A673 (cell line): Measurements from ENCODE around the gene ITGA11. TPM values are rescaled to one million over a fixed set of nuclear protein-coding genes. Genes with fewer than 3 reads are reported as not detected.

Experiments used
- BruUV-seq: library from RNA; stranded (reverse); fragments of 400-500 nt; replicated peaks from 2 replicates; lab custom pipeline; 2021; lab: Mats Ljungman, UMichigan
- CTCF ChIA-PET: fragments of 300-600 bp; sonication (Branson Sonifier 250); formaldehyde crosslinking; loops from one replicate; lab custom pipeline; 2022; ENCODE audit warnings: antibody characterized with exemption; lab: Charles Lee
- POLR2A ChIA-PET: fragments of 300-600 bp; sonication (Branson Sonifier 250); formaldehyde crosslinking; loops from one replicate; lab custom pipeline; 2022; ENCODE audit warnings: antibody characterized with exemption; ENCODE audit not compliant: low non-redundant PET; lab: Charles Lee
- DNase-seq: peaks from one replicate; pipeline ENCODE4 v3.0.0-alpha.2; 2015; ENCODE audit warnings: low spot score
- H3K27ac ChIP-seq: fragments of 200-600 bp; sonication (generic); 2 replicates; pipeline ENCODE4 v1.5.1; 2016; ENCODE audit warnings: mixed run types, low read depth, mild to moderate bottlenecking, mixed read lengths, antibody characterized with exemption, low read length; ENCODE audit not compliant: poor library complexity, severe bottlenecking
- H3K27me3 ChIP-seq: fragments of 200-600 bp; sonication (generic); replicated peaks from 2 replicates; pipeline ENCODE4 v1.6.1; 2017; ENCODE audit warnings: mixed run types, low read depth, mild to moderate bottlenecking, mixed read lengths, antibody characterized with exemption, low read length; ENCODE audit not compliant: insufficient read depth, poor library complexity
- H3K36me3 ChIP-seq: fragments of 200-600 bp; sonication (generic); 2 replicates; pipeline ENCODE4 v1.6.1; 2016; ENCODE audit warnings: mixed run types, mild to moderate bottlenecking, mixed read lengths, antibody characterized with exemption, low read length; ENCODE audit not compliant: insufficient read depth, poor library complexity, severe bottlenecking
- H3K4me1 ChIP-seq: fragments of 200-600 bp; sonication (generic); 2 replicates; pipeline ENCODE4 v1.6.1; 2017; ENCODE audit warnings: mixed run types, mild to moderate bottlenecking, mixed read lengths, antibody characterized with exemption, low read length; ENCODE audit not compliant: insufficient read depth, poor library complexity, severe bottlenecking
- H3K4me3 ChIP-seq: fragments of 200-600 bp; sonication (generic); 2 replicates; pipeline ENCODE4 v1.5.1; 2016; ENCODE audit warnings: low read depth, mixed run types, mild to moderate bottlenecking, mixed read lengths, low read length; ENCODE audit not compliant: poor library complexity, severe bottlenecking
- H3K9me3 ChIP-seq: fragments of 200-600 bp; sonication (generic); 2 replicates; pipeline ENCODE4 v1.6.1; 2016; ENCODE audit warnings: mixed run types, low read depth, mild to moderate bottlenecking, mixed read lengths, antibody characterized with exemption, low read length; ENCODE audit not compliant: poor library complexity, severe bottlenecking
- EZH2 ChIP-seq: fragments of 200-600 bp; sonication (generic); IDR thresholded peaks from 2 replicates; pipeline ENCODE4 v1.6.1; 2017; ENCODE audit warnings: borderline replicate concordance, low read depth, mild to moderate bottlenecking, mixed read lengths, antibody characterized with exemption, low read length; ENCODE audit not compliant: poor library complexity, severe bottlenecking
- intact Hi-C: fragments of 100-400 bp; cut with micrococcal nuclease; formaldehyde crosslinking; loops from one replicate; pipeline ENCODE4 v1.10.0; 2022; ENCODE audit not compliant: unreplicated experiment
- total RNA-seq: library from RNA; stranded (reverse); gene quantifications from 2 replicates; pipeline ENCODE4 v1.2.3, GENCODE V29; 2021
- TF ChIP-seq, protein P1 (sequence below): fragments of 300-800, 200-600 bp; sonication (generic); conservative IDR thresholded peaks from 2 replicates; pipeline ENCODE4 v1.5.1; 2017; ENCODE audit warnings: low read depth, mild to moderate bottlenecking, antibody characterized with exemption, low read length, moderate library complexity, mixed read lengths

ITGA11 gene
- total RNA-seq, 1 experiment from 2014 or later = 0.45 TPM

- Histone ChIP-seq H3K4me3 (no peak overlapping the region), H3K9me3 (no peaks in the 10 kb centered on the region), H3K27me3 (no peaks in the 10 kb centered on the region), H3K27ac (peak overlapping the region; percentile 24), H3K4me1 (peaks cover 10% of the 10 kb centered on the region), H3K36me3 (no peaks in the 10 kb centered on the region)
- intact Hi-C loops = no loop called here
- peak; percentile 72 for DNase-seq
- TF ChIP-seq, protein P1, sequence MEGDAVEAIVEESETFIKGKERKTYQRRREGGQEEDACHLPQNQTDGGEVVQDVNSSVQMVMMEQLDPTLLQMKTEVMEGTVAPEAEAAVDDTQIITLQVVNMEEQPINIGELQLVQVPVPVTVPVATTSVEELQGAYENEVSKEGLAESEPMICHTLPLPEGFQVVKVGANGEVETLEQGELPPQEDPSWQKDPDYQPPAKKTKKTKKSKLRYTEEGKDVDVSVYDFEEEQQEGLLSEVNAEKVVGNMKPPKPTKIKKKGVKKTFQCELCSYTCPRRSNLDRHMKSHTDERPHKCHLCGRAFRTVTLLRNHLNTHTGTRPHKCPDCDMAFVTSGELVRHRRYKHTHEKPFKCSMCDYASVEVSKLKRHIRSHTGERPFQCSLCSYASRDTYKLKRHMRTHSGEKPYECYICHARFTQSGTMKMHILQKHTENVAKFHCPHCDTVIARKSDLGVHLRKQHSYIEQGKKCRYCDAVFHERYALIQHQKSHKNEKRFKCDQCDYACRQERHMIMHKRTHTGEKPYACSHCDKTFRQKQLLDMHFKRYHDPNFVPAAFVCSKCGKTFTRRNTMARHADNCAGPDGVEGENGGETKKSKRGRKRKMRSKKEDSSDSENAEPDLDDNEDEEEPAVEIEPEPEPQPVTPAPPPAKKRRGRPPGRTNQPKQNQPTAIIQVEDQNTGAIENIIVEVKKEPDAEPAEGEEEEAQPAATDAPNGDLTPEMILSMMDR = no peak
- no peak for TF ChIP-seq EZH2
- ChIA-PET CTCF (interaction anchor here (0.7 kb wide), 1 partner anchor 185 kb away, joined by 4 read pairs; no protein-coding TSS in a partner anchor), POLR2A (no interaction called here)
- BruUV-seq = no TSS peak
Observed at GRCh38 chr15:68352401-68353062, 79.4 kb downstream of the ITGA11 start.

DNA sequence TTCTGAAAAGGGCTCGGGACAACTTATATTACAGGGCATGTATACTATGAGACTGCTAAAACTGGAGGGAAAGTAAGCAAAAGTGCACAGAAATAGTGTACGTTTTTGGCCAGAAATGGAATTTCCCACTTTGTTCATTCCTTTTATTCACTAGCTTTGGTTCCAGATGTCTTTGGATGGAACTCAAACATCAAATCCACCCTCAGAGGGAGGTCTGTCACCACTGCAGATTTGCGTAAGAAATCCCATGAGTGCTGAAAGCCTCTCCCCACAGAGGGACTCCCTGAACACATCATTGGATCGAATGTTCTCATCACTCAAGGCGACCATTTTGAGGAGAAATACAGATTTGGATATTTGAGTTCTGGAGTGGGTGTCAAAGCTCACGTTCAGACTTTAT is 82.8 kb downstream of the ITGA11 start:
- BruUV-seq = no TSS peak
- ChIA-PET CTCF (no interaction called here), POLR2A (no interaction called here)
- no peaks in the 10 kb centered on the region for H3K9me3 ChIP-seq
- no peaks in the 10 kb centered on the region for H3K36me3 ChIP-seq
- H3K4me1 ChIP-seq = peaks cover 10% of the 10 kb centered on the region
- no peak for DNase-seq
- intact Hi-C loops = no loop called here
- H3K4me3 ChIP-seq = no peak overlapping the region
- H3K27ac ChIP-seq = no peak overlapping the region
- H3K27me3 ChIP-seq = no peaks in the 10 kb centered on the region
- TF ChIP-seq, protein P1 = no peak
- TF ChIP-seq EZH2 = no peak

GRCh38 chr15:68348606-68349005 is 83.4 kb downstream of the ITGA11 start:
- TF ChIP-seq, protein P1 = no peak
- TF ChIP-seq EZH2 = no peak
- no peak overlapping the region for H3K27ac ChIP-seq
- H3K27me3 ChIP-seq = no peaks in the 10 kb centered on the region
- no peak overlapping the region for H3K4me3 ChIP-seq
- DNase-seq = no peak
- ChIA-PET CTCF (no interaction called here), POLR2A (no interaction called here)
- H3K4me1 ChIP-seq = peaks cover 9% of the 10 kb centered on the region
- no TSS peak for BruUV-seq
- H3K36me3 ChIP-seq = no peaks in the 10 kb centered on the region
- no peaks in the 10 kb centered on the region for H3K9me3 ChIP-seq
- intact Hi-C loops = no loop called here
